HG02798 (cell line): ENCODE results near the gene ITIH1.
A peak's percentile ranks its signal among the peaks of the same experiment; 100 is the strongest.
"Not testable (repeated sequence)": the region's sequence is repeated elsewhere in the genome, so short reads cannot be mapped to it uniquely, and the experiment has no call there.

Source experiments
- ATAC-seq: cut with Tn5 transposase; IDR thresholded peaks from one replicate; pipeline ENCODE4 v1.9.1; 2021; ENCODE audit warnings: mild to moderate bottlenecking; ENCODE audit not compliant: unreplicated experiment, poor library complexity

ITIH1 gene

GRCh38 chr3:52773361-52774065 is 3.9 kb upstream of the ITIH1 start:
- no peak for ATAC-seq

- no peak for ATAC-seq
Observed at GRCh38 chr3:52774066-52774713, 3.2 kb upstream of the ITIH1 start.

GRCh38 chr3:52774901-52775864 is 2.2 kb upstream of the ITIH1 start:
- ATAC-seq, result no peak

GRCh38 chr3:52775877-52776276 is 1.5 kb upstream of the ITIH1 start:
- ATAC-seq, result no peak

GRCh38 chr3:52776486-52776885 is 913 bp upstream of the ITIH1 start:
- ATAC-seq, result not testable (repeated sequence)

- ATAC-seq, result no peak
Observed at GRCh38 chr3:52777959-52778805, 783 bp downstream of the ITIH1 start.

GRCh38 chr3:52779011-52779836 is 1.8 kb downstream of the ITIH1 start:
- peak; percentile 69 for ATAC-seq

GRCh38 chr3:52779837-52780585 is 2.6 kb downstream of the ITIH1 start:
- ATAC-seq, result no peak

GRCh38 chr3:52781741-52782140 is 4.3 kb downstream of the ITIH1 start:
- no peak for ATAC-seq

GRCh38 chr3:52782412-52783210 is 5.2 kb downstream of the ITIH1 start:
- ATAC-seq, result no peak

GRCh38 chr3:52783211-52783555 is 5.8 kb downstream of the ITIH1 start:
- ATAC-seq, result no peak

GRCh38 chr3:52784021-52784621 is 6.7 kb downstream of the ITIH1 start:
- no peak for ATAC-seq

GRCh38 chr3:52784931-52785590 is 7.7 kb downstream of the ITIH1 start:
- no peak for ATAC-seq

GRCh38 chr3:52786330-52787215 is 9.2 kb downstream of the ITIH1 start:
- no peak for ATAC-seq

- ATAC-seq, result no peak
Observed at GRCh38 chr3:52787246-52787645, 9.8 kb downstream of the ITIH1 start.
